Panc1 (cell line): ENCODE data around the gene BTG2. TPM values are rescaled to one million over a fixed set of nuclear protein-coding genes. Genes with fewer than 3 reads are reported as not detected.
A peak's percentile ranks its signal among the peaks of the same experiment; 100 is the strongest.

Source experiments
- ATAC-seq: fragments of 200-7000 bp; cut with Tn5 transposase; 2 replicates; pipeline ENCODE4 v1.9.1; 2020; ENCODE audit warnings: mild to moderate bottlenecking, moderate library complexity
- BruUV-seq: library from RNA; stranded (reverse); fragments of 400-500 nt; replicated peaks from 2 replicates; lab custom pipeline; 2021; lab: Mats Ljungman, UMichigan
- CTCF ChIA-PET: fragments of 300-600 bp; sonication (Branson Sonifier 250); formaldehyde crosslinking; loops from one replicate; lab custom pipeline; 2022; ENCODE audit warnings: antibody characterized with exemption; lab: Charles Lee
- POLR2A ChIA-PET: fragments of 300-600 bp; sonication (Branson Sonifier 250); formaldehyde crosslinking; loops from one replicate; lab custom pipeline; 2022; ENCODE audit warnings: antibody characterized with exemption; lab: Charles Lee
- DNase-seq: peaks from one replicate; pipeline ENCODE4 v3.0.0-alpha.2; 2010; ENCODE audit warnings: low read depth, low spot score
- H3K27ac ChIP-seq: 2 replicates; pipeline ENCODE4 v1.5.1; 2011; ENCODE audit warnings: mild to moderate bottlenecking, low read length, inconsistent platforms
- H3K27me3 ChIP-seq: fragments of 200-500 bp; sonication (Bioruptor generic); 2 replicates; pipeline ENCODE4 v1.6.0; 2014; ENCODE audit warnings: low read length, inconsistent platforms; ENCODE audit not compliant: control insufficient read depth, insufficient read depth
- H3K36me3 ChIP-seq: fragments of 200-500 bp; sonication (Bioruptor generic); 2 replicates; pipeline ENCODE4 v1.5.1; 2014; ENCODE audit warnings: inconsistent platforms, mild to moderate bottlenecking, low read length, moderate library complexity; ENCODE audit not compliant: control insufficient read depth, insufficient read depth
- H3K4me1 ChIP-seq: 2 replicates; pipeline ENCODE4 v1.5.1; 2011; ENCODE audit warnings: inconsistent platforms, mild to moderate bottlenecking, low read length, moderate library complexity; ENCODE audit not compliant: control insufficient read depth, insufficient read depth
- H3K4me3 ChIP-seq, 2 experiments: 2 replicates each; pipeline ENCODE4 v1.5.1; 2011 to 2012; ENCODE audit warnings: low read depth in 2 of 2, low read length in 2 of 2, mild to moderate bottlenecking in 2 of 2, inconsistent platforms in 1 of 2, moderate library complexity in 1 of 2
- H3K9me3 ChIP-seq: fragments of 200-500 bp; sonication (Bioruptor generic); 2 replicates; pipeline ENCODE4 v1.5.1; 2014; ENCODE audit warnings: low read depth, mild to moderate bottlenecking, inconsistent platforms, low read length, moderate library complexity; ENCODE audit not compliant: control insufficient read depth, insufficient read depth
- POLR2AphosphoS5 ChIP-seq: IDR thresholded peaks from 2 replicates; pipeline ENCODE4 v1.6.1; 2012; ENCODE audit warnings: mild to moderate bottlenecking, low read depth, low read length, moderate library complexity
- SIN3A ChIP-seq: IDR thresholded peaks from 2 replicates; pipeline ENCODE4 v1.6.1; 2012; ENCODE audit warnings: low read depth, mild to moderate bottlenecking, low read length, moderate library complexity, borderline replicate concordance; ENCODE audit not compliant: insufficient read depth
- TCF7L2 ChIP-seq: IDR thresholded peaks from 2 replicates; pipeline ENCODE4 v1.6.1; 2011; ENCODE audit warnings: mild to moderate bottlenecking, low read depth, low read length, inconsistent platforms
- in situ Hi-C: cut with HindIII; loops from 2 replicates; pipeline ENCODE4 v1.10.0; 2016; ENCODE audit warnings: low sequenced_read_pairs, low pct_unique_long_range_greater_than_20kb
- intact Hi-C: fragments of 100-400 bp; cut with micrococcal nuclease; formaldehyde crosslinking; loops from one replicate; pipeline ENCODE4 v1.10.0; 2022; ENCODE audit not compliant: unreplicated experiment
- total RNA-seq: library from RNA; stranded (reverse); gene quantifications from one replicate; pipeline ENCODE4 v1.2.1, GENCODE V29; 2021; ENCODE audit not compliant: unreplicated experiment
- TF ChIP-seq, protein P1 (sequence below): fragments of 450-650 bp; IDR thresholded peaks from 2 replicates; pipeline ENCODE4 v1.5.1; 2017; ENCODE audit warnings: mild to moderate bottlenecking
- TF ChIP-seq, protein P2 (sequence below), 2 experiments: IDR thresholded peaks; 2 replicates each; pipeline ENCODE4 v1.6.1; 2011 to 2012; ENCODE audit warnings: low read depth in 2 of 2, control low read depth in 1 of 2, low read length in 1 of 2, mild to moderate bottlenecking in 1 of 2, moderate library complexity in 1 of 2; ENCODE audit not compliant: insufficient read depth in 1 of 2

BTG2 gene
- total RNA-seq, 1 experiment from 2014 or later = 6.1 TPM

DNA sequence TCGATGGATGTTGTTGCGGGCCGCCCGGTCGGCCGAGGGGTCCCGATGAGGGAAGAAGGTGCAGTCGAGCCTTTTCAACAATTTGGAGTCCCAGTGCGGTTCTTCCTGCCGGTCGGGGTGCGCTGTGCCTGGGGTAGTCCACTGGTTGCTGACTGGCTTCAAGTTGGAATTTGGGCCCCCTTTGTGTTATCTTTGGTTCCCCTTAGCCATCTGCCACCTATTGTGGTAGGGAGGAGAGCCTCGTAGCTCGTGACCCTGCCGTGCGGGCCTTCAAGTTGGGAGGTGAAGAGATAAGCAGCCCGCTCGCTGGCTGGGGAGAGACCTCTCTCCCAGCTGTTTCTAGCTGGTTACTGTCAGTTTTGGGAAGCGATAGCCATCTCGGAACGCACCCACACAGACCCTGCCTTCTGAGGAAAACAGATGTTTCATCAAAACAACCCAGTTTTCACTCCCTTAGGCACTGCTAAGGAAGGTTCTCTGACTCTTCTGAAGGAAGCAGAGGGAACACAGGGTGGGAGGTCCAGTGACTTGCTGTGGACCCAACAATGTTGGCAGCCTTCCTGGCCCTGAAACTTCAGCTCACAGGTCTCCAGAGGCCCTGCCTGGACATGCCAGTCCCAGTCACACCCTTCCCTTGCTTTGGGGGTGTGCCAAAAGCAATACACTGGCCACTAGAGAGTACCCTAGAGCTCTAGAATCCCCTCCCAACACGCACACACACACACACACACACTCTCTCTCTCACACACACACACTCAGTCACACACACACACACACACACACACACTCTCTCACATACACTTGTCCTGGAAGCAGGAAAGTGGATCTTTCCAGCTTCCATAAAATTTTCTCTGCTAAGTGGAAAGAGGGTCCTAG is 1.0 kb downstream of the BTG2 start:
- H3K4me1 ChIP-seq = peaks cover 4% of the 10 kb centered on the region; the same call in 1 of the 2 replicates
- POLR2A ChIA-PET = no interaction called here
- H3K27me3 ChIP-seq = peaks cover 3% of the 10 kb centered on the region; the same call in 1 of the 2 replicates
- no peak for DNase-seq
- intact Hi-C loops = no loop called here
- ATAC-seq = peak; percentile 18
- in situ Hi-C loops = no loop called here
- peak overlapping the region; percentile 75 to 77 for H3K4me3 ChIP-seq
- TF ChIP-seq, protein P1, sequence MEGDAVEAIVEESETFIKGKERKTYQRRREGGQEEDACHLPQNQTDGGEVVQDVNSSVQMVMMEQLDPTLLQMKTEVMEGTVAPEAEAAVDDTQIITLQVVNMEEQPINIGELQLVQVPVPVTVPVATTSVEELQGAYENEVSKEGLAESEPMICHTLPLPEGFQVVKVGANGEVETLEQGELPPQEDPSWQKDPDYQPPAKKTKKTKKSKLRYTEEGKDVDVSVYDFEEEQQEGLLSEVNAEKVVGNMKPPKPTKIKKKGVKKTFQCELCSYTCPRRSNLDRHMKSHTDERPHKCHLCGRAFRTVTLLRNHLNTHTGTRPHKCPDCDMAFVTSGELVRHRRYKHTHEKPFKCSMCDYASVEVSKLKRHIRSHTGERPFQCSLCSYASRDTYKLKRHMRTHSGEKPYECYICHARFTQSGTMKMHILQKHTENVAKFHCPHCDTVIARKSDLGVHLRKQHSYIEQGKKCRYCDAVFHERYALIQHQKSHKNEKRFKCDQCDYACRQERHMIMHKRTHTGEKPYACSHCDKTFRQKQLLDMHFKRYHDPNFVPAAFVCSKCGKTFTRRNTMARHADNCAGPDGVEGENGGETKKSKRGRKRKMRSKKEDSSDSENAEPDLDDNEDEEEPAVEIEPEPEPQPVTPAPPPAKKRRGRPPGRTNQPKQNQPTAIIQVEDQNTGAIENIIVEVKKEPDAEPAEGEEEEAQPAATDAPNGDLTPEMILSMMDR = no peak
- TF ChIP-seq POLR2AphosphoS5 (no peak), SIN3A (no peak), TCF7L2 (no peak)
- TF ChIP-seq, protein P2, sequence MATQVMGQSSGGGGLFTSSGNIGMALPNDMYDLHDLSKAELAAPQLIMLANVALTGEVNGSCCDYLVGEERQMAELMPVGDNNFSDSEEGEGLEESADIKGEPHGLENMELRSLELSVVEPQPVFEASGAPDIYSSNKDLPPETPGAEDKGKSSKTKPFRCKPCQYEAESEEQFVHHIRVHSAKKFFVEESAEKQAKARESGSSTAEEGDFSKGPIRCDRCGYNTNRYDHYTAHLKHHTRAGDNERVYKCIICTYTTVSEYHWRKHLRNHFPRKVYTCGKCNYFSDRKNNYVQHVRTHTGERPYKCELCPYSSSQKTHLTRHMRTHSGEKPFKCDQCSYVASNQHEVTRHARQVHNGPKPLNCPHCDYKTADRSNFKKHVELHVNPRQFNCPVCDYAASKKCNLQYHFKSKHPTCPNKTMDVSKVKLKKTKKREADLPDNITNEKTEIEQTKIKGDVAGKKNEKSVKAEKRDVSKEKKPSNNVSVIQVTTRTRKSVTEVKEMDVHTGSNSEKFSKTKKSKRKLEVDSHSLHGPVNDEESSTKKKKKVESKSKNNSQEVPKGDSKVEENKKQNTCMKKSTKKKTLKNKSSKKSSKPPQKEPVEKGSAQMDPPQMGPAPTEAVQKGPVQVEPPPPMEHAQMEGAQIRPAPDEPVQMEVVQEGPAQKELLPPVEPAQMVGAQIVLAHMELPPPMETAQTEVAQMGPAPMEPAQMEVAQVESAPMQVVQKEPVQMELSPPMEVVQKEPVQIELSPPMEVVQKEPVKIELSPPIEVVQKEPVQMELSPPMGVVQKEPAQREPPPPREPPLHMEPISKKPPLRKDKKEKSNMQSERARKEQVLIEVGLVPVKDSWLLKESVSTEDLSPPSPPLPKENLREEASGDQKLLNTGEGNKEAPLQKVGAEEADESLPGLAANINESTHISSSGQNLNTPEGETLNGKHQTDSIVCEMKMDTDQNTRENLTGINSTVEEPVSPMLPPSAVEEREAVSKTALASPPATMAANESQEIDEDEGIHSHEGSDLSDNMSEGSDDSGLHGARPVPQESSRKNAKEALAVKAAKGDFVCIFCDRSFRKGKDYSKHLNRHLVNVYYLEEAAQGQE (IDR thresholded peaks at IDR 0.05; ENCODE audit: insufficient read depth in 1 of 2, low read depth in 2 of 2, low read length in 1 of 2) = no peak
- H3K36me3 ChIP-seq = no peaks in the 10 kb centered on the region
- CTCF ChIA-PET = no interaction called here
- peak overlapping the region; percentile 61 for H3K27ac ChIP-seq
- no TSS peak for BruUV-seq
- no peaks in the 10 kb centered on the region for H3K9me3 ChIP-seq

DNA sequence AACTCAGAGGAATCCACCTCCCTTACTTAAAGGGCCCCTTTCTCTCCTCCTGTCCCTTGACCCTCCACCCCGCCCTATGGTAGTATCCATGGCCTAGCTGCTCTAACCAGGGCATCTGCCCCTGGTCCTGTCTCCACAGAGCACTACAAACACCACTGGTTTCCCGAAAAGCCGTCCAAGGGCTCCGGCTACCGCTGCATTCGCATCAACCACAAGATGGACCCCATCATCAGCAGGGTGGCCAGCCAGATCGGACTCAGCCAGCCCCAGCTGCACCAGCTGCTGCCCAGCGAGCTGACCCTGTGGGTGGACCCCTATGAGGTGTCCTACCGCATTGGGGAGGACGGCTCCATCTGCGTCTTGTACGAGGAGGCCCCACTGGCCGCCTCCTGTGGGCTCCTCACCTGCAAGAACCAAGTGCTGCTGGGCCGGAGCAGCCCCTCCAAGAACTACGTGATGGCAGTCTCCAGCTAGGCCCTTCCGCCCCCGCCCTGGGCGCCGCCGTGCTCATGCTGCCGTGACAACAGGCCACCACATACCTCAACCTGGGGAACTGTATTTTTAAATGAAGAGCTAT is 1.7 kb downstream of the BTG2 start:
- TF ChIP-seq TCF7L2 = no peak
- TF ChIP-seq SIN3A = no peak
- TF ChIP-seq, protein P2 (IDR thresholded peaks at IDR 0.05; ENCODE audit: insufficient read depth in 1 of 2, low read depth in 2 of 2, low read length in 1 of 2) = no peak
- TF ChIP-seq, protein P1 = no peak
- in situ Hi-C loops = no loop called here
- Histone ChIP-seq H3K27ac (no peak overlapping the region), H3K36me3 (no peaks in the 10 kb centered on the region), H3K9me3 (no peaks in the 10 kb centered on the region), H3K4me1 (peaks cover 4% of the 10 kb centered on the region; the same call in 1 of the 2 replicates), H3K4me3 (peak overlapping the region in 1 of 2 experiments; percentile 77; a peak in 1 of 4 replicates), H3K27me3 (peaks cover 3% of the 10 kb centered on the region; the same call in 1 of the 2 replicates)
- CTCF ChIA-PET = no interaction called here
- intact Hi-C loops = no loop called here
- ATAC-seq (no peak), DNase-seq (no peak)
- BruUV-seq = no TSS peak
- POLR2A ChIA-PET = no interaction called here
